Endothelial cell of hepatic sinusoid (primary cell): ENCODE measurements around the gene KDM3A.

Experiments used
- in situ Hi-C: cut with HindIII; loops from 2 replicates; pipeline ENCODE4 v1.10.0; 2017; ENCODE audit warnings: low sequenced_read_pairs

The KDM3A gene

DNA sequence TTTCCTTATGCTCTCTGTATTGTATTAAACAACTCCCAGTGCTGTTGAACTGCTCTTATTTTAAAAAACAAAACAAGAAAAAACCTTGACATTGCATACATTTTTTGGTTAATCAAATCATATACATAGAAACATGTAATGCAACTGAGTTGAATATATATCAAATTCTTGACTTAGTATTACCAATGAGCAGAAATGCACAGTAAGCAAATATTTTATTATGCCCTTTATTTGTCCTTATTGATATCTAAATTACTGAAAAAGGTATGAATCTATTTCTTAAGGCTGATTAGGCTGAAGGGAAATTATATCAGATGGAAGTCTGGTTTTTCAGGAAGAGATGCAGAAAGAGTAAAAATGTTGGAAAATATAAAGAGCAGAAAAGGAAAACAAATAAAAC lies 6.9 kb upstream of the KDM3A start:
- in situ Hi-C loops, result no loop called here

DNA sequence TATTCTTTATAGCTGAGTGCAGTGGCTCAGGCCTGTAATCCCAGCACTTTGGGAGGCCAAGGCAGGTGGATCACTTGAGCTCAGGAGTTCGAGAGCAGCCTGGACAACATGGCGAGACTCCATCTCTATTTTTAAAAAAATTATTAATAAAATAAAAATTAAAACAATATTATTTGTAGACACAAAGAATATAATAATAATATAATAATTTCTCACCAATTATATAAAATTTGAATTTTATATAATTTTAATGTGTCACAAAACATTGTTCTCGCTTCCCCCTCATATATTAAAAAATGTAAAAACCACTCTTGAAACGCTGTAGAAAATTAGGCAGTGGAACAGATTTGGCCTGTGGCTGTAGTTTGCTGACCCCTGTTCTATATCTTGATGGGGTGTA lies 5.6 kb upstream of the KDM3A start:
- in situ Hi-C loops, result no loop called here

DNA sequence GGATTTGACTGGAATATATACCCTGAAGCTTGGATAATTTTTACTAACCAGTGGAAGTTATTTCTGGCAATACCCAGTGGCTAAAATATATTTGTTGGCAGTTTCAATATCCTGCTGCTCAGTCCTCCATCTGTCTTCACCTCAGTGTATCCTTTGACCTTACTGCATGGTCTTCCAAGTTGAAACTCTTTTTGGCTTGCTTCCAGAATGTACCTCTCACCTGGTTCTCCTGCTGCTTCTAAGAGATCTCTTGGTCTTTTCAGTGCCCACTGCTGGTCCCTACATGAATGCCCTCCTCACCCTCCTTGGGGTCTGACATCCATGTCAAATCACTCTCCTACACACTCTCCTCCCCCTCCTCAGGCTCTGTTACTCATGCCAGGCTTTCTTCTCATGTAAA lies 4.8 kb upstream of the KDM3A start:
- in situ Hi-C loops, result no loop called here

DNA sequence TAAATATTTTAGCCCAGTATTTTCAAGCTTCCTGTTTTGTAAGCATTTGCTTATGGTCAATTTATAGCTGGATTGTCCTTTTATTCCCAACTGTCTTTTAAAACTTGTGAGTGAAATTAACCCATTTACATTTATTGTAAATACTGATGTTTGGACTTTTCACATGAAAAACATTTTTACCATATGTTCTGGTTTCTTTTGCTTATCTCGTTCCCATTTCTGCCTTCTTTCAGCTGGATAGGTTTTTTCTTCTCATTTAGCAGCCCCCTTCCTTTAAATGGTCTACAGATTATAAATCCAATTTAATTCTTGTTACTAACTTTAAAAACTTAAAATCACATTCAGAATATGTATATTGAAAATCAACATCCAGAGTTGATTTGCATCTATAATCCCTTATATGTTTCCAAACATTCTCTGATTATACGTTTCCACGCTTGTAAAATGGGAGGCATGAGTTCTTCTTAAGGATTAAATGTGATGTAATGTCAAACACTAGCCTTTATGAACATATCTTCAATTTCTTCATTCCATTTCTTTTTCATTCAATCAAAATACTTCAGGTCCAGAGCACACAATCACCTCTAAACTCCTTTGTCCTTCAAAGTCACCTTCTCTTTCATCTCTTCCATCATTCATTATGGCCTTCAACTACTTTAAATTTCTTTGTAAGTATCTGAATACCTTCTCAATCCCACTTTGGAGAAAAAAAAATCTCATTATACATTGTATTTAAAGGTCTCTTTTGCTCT lies 1.1 kb upstream of the KDM3A start:
- in situ Hi-C loops, result no loop called here

DNA sequence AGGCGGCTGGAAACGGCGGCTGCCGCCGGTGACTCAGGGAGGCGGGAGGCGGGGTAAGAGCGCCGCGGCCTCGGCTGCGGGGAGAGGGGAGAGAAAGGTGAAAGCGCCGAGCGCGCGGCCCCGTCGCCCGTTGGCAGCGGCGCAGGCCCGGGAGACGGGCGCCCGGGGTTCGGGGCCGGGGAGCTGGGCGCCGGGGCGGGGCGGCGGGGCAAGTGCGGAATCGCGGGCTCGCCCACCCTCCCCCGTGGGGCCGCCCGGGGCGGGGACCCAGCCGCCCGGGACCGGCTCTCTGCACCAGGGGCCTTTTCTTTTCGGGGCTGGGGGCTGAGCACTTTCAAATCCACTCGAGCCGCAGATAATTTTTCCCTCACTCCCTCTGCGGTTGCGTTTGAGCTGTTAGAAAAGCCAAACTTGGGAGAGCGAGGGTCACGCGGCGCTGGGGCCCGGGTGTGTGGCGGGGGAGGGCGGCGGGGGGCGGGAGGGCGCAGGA lies 266 bp downstream of the KDM3A start:
- in situ Hi-C loops, result no loop called here

DNA sequence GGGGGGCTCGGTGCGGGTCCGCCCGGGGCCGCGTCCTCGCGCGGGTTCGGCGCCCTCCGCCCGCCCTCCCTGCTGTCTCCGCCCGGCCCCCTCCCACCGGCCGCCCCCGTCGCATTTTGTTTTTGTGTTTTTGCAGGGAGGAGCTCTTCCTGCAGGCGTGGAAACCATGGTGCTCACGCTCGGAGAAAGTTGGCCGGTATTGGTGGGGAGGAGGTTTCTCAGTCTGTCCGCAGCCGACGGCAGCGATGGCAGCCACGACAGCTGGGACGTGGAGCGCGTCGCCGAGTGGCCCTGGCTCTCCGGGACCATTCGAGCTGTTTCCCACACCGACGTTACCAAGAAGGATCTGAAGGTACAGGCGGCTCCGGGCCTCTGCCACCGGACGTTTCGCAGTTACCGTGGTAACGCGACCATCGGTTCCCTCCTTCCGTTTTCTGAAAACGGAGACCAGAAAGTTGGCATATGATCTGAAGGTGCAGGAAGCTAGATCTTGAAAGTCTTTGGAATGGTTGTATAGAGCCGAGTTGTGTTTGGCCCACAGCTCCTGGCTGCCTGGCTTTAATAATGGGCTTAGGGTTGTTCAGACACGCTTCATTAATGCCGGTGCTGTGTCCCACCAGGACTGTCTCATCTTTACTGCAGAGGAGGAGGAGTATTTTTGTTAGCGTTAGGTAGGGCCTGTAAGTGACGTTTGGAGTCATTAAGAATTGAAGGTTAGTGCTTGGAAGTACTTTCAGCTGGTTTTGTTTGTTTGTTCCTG lies 891 bp downstream of the KDM3A start:
- in situ Hi-C loops, result no loop called here

DNA sequence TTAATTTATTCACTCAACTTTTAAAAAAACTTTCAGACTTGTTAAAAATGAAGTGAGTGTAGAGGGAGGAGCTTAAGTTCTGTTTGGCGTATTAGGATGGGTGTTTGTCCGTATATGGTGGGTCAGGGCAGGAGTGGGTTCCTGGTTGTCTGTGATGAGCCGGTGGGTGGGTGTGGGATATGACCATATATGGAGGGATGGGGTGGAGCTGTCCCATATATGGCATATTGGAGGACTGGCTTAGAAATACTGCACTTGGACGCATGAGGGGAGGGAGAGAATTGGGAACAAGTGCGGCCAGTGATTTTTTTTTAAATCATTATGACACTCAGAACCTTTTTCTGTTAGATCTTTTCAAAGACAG lies 1.5 kb downstream of the KDM3A start:
- in situ Hi-C loops, result no loop called here

DNA sequence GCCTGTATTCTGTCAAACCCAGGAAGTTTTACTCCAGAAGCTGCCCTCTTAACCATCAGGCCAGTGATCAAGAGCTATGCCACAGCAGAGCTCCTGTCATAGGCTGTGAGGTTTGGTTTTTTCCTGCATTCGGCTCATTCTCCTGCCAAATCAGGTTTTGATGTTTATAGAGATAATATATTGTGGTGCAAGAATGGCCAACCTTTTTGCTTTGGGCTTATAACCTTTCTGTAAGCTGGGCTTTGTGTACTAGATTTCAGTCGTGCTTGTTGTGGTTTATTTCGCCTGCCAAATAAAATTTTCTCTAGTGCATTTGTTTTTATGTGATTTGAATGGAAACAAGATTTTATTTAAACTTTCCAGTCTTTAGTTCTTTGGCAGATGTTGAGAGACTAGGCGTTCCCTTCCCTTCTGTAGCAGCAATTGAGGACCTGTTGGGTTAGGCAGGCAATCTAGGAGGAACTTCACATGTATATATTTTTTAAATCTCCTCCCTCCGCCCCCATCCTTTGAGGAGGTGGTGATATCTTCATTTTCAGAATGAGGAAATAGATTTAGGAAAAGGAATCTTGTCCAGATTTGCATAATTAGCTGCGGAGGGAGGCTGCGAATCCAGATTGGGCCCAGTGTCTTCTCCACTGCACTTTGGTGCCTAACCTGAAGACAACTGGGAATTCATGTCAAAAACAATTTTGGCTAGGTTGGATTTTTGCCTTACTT lies 2.6 kb downstream of the KDM3A start:
- in situ Hi-C loops, result no loop called here

DNA sequence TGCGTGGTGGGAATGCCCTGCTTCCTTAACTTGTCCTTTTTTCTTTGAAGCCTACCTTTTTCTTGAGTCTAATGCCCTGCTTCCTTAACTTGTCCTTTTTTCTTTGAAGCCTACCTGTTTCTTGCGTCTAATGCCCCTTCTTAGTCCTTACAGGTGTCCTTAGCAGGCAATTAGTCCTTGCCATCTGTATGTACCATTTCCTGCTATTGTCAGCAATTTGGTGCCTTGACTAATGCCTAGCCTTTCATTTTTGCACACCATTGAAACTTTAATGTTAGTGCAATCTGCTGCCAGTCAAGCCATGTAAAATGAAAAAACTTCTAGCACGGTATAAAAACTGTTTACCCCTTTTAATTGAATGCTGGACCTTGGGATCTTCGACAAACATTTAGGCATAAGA lies 4.3 kb downstream of the KDM3A start:
- in situ Hi-C loops, result no loop called here

DNA sequence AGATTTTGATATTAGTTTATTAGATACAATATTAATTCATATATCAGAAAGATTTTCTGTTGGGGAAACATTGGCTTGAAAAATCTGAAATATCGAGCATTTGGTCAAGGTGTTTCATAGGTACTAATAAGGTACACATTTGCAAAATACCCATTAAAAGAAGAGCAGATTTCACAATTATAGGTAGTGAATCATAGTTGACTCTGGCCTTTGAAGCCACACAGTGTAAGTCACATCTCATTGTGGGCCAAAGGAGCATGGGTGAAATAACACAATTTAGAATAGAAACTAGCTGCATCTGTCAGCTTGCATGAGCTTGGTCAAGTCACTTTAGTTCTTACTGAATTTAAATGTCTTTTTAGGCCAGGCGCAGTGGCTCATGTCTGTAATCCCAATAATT lies 4.9 kb downstream of the KDM3A start:
- in situ Hi-C loops, result no loop called here

DNA sequence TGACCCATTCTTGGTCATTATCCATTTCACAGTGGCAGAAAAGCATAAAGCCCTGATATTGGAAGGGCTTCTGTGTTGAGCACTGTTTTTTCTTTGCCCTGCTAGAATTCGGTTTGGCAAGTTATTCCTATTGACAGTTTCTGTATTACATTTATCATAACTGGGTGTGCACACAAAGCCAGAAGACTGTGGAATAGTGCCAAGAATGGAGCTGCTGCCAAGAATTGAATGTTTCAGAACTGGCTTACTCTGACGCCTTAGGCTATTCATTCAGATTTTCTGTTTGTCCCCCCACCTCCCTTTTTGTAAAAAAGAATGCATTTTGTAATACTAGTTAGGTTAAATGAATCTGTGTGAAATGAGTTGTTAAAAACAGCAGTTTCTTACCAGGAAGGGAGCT lies 12.7 kb downstream of the KDM3A start:
- in situ Hi-C loops, result no loop called here

DNA sequence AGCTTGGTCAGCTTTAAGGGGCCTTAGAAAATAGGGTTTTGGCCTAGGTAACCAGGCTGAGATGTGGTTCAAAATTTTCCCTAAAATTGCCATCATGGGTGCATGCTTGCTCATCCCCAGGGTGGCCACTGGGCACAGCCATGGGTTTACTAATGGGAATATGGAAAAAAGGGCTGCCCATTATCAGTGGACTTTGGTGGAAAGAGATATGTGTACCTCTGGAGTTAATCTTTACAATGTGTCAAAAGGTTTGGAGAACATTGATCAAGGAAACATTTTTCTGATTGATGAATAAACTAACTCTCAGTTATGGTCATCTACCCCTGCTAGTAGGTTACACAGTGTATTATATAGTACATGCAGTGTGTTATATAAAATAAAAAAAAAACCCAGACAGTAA lies 13.1 kb downstream of the KDM3A start:
- in situ Hi-C loops, result no loop called here

DNA sequence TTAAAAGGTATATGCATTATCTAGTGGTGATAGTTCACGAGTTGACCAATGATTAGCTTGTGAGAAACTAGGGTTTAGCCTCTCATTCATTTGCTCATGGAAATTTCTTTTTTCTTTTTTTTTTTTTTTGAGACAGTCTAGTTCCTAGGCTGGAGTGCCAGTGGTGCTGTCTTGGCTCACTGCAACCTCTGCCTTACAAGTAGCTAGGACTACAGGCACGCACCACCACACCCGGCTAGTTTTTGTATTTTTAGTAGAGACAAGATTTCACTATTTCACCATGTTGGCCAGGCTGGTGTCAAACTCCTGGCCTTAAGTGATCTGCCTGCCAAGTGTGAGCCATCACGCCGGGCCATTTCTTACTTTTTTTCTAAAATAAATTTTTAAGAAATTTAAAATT lies 14.0 kb downstream of the KDM3A start:
- in situ Hi-C loops, result no loop called here

DNA sequence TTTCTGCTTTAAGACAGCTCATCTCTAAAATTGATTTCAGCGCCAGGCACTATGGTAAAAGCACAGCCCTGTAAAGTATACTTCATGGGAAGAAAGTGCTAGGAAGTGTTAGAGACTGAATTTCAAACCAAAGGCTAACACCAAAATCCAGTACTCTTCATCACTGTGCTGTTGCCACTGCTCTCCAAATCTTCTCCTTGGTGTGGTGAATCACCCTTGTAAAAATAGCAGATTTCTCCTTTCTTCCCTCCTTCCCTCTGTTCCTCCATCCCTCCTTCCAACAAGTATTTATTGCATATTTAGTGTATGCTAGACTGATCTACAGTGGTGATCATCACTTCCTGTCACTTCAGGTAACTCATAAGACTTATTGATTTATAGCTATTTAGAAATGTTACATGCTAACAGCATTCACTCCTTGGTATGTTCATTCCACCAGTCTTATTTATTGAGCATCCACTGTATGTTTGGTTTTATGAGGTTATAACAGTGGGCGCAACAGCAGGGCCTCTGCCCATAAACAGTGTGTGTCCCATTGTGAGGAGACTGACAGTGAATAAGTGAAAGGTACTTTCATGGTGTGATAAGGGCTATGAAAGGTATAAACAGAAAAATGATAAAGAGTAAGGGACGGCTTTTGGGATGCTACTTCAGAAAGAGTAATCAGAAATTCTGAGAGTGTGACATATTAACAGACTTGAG lies 20.0 kb downstream of the KDM3A start:
- in situ Hi-C loops, result no loop called here

DNA sequence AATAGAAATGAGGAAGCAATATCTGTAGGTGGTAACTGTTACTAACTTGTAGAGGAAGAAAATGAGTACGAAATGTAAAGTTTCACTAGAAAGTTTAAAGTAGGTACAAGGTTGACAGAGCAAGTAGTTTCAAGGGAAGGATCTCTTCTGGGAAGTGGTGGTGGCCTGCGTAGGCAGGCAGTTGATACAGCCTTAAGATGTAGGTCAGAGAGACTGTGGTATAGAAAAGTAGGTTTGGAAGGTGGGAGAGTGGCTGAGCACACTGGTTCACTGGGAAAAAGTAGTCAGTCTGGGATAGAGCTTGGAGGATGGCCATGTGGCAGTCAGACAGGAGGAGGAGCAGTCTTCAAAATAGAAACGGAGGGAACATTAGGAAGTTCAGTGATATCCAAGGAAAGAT lies 23.5 kb downstream of the KDM3A start:
- in situ Hi-C loops, result no loop called here

DNA sequence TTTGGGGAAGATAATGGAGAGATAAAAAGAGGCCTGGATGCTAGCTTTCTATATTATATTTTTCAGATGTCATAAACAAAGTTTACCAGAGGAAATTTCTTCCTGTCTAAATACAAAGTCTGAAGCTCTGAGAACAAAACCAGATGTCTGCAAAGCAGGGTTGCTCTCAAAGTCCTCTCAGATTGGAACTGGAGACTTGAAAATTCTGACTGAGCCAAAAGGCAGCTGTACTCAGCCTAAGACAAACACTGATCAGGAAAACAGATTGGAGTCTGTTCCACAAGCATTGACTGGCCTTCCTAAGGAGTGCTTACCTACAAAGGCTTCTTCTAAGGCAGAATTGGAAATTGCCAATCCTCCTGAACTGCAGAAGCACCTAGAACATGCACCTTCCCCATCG lies 25.1 kb downstream of the KDM3A start:
- in situ Hi-C loops, result no loop called here

DNA sequence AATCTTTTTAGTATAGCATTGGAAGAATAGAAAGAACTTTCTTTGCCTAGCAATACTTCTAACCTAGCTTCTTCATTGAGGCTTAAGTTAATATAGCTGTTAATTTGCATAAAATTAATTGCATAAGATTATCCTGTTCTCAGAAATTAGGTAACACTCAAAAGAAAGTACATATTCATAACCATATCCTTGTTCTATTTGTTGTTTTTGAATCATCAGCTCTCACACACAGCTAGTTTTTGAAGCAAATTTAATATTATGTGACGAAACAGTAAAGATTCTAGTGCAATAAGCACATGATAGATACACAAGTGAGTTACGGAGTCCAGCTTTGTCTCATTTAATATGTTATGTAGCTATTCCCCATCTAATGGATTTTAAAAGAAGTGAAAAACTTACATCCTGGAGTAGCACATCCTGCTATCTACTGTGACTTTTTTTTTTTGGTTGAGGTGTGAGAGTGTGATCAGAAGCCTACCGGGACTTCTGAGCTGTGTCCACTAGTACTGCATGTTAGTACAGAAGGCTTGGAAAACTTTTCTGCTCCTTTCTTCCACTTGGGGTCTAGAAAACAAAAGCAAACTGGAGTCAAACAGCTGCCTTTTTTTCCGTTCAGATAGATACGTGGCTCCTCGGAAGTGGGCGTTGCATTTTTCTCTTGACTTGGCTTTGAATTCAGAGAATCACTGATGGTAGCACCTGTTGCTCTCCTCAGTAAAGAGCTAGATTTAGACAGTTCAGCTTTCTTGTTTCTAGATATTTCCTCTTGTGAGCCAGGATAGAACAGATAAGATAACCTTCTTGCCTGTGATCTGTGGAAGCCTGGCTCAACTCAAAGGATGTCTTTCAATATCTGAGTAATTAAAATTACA lies 27.2 kb downstream of the KDM3A start:
- in situ Hi-C loops, result no loop called here

DNA sequence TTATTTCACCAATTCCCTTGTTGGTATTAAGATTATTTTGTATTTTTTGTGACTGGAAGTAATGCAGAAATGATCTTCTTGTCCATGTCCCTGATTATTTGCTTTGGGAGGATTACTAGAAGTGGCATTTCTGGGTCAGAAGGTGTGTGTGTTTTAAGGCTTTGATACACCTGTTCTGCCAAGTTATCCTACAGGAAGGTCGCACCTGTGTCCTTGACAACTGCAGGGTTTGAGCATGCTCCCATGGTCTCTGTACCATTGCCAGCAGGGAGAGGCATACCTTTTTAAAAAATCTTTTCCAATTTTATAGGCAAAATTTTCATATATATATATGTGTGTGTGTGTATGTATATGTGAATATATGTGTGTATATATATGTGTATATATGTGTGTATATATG lies 29.7 kb downstream of the KDM3A start:
- in situ Hi-C loops, result no loop called here

DNA sequence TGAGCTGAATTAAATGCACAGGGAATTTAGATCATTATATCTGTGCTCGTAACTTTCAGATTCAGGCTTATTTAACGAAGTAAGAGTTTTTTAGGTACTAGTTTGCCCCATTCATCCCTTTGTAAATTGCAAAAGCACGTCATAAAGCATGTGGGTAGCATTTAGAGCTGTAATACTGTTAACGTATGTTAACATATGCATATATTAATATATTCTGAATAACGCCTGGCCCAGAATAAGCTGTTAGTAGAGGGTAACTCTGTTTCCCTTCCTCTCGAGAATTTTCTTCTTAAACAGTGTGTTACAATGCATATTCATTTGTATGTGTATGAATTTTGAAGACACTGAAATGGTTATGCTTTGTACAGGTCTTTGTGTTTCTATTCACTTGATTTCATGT lies 30.5 kb downstream of the KDM3A start:
- in situ Hi-C loops, result no loop called here

DNA sequence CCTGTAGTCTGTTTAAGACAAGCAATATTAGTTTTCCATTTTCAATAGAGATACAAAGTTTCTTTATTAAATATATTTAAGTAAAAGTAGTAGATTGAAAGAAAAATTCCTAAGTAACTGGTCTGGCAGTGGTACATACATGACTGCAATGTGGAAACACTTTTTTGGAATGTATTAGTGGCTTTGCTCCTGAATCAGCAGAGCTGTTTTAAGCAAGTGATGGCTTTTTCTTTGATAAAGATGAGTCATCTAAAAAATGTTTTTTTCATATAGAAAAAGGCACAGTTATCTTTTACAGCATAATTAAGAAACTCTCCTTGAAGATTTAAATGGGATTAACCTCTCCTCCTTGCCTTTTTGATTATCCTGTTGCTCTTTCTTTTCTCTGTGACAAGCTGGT lies 34.9 kb downstream of the KDM3A start:
- in situ Hi-C loops, result no loop called here
